Mammary epithelial cell (primary cell): Measurements from ENCODE around the gene GUF1.

Experiments used
- CTCF ChIP-seq, 2 donors: IDR thresholded peaks in 1 of 2; conservative IDR thresholded peaks in 1 of 2; 2 replicates each; pipeline ENCODE4 v1.5.1; 2011 to 2012; ENCODE audit warnings: inconsistent platforms in 2 of 2, low read length in 2 of 2, mild to moderate bottlenecking in 2 of 2, control low read depth in 1 of 2, low read depth in 1 of 2; ENCODE audit not compliant: insufficient read depth in 1 of 2; ENCODE audit errors: extremely low read depth in 1 of 2
- EZH2 ChIP-seq: IDR thresholded peaks from 2 replicates; pipeline ENCODE4 v1.6.1; 2012; ENCODE audit warnings: low read length, inconsistent platforms, borderline replicate concordance

DNA sequence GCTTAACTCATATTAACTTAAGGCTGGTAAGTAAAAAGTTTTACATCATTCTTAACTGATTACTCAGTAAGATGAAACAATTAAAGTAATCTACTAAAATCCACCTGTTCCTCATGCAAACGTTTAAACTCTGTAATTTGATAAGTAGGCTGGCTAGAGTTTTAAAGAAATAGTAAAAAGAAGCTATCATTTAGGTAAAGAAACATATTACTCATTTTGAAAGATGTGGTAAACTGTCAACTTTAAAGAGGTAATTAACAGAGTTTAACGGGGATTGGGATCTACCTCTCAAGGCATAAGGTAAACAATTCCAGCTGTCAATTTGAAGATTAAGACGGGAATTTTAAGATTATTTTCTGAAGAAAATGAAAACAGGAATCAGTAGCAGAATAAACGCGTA is 38.4 kb downstream of the GUF1 start:
- TF ChIP-seq EZH2 (no peak), CTCF (conservative IDR thresholded peaks at IDR 0.05 in 1 of 2, IDR thresholded peaks at IDR 0.05 in 1 of 2; ENCODE audit: extremely low read depth in 1 of 2, insufficient read depth in 1 of 2, low read depth in 1 of 2, low read length in 2 of 2) (no peak)
